B cell (primary cell): ENCODE results near the gene PLCB4. TPM values are rescaled to one million over a fixed set of nuclear protein-coding genes. Genes with fewer than 3 reads are reported as not detected.

Experiments
- ATAC-seq: fragments of 200-7000 bp; cut with Tn5 transposase; one replicate; pipeline ENCODE4 v1.10.0; 2021; ENCODE audit warnings: low read depth, mild to moderate bottlenecking, moderate number of reproducible peaks, moderate library complexity
- CTCF ChIA-PET: fragments of 350-600 bp; sonication (Branson Sonifier 250); formaldehyde crosslinking; loops from one replicate; lab custom pipeline; 2021; ENCODE audit warnings: antibody characterized with exemption, inconsistent platforms; lab: Charles Lee
- POLR2A ChIA-PET: fragments of 350-600 bp; sonication (Branson Sonifier 250); formaldehyde crosslinking; loops from one replicate; lab custom pipeline; 2021; ENCODE audit warnings: antibody characterized with exemption; lab: Charles Lee
- DNase-seq: peaks from one replicate; pipeline ENCODE4 v3.0.0; 2013
- H2AFZ ChIP-seq: 2 replicates; pipeline ENCODE4 v1.6.1; 2012; ENCODE audit warnings: mild to moderate bottlenecking, low read depth, low read length; ENCODE audit not compliant: insufficient read depth, poor library complexity, severe bottlenecking
- H3K27ac ChIP-seq, 2 donors: 1 replicate in 1 of 2; 2 replicates in 1 of 2; pipeline ENCODE4 v1.5.1; 2012 to 2013; ENCODE audit warnings: low read length in 2 of 2, mild to moderate bottlenecking in 2 of 2, moderate library complexity in 1 of 2
- H3K27me3 ChIP-seq, 4 experiments: fragments of 200-600 bp in 1 of 4; sonication (generic) in 1 of 4; replicated peaks in 1 of 4; 1 replicate in 2 of 4; 2 replicates in 2 of 4; pipeline versions ENCODE4 v1.6.1 to v1.7.0; 2013 to 2016; ENCODE audit warnings: low read length in 3 of 4, mild to moderate bottlenecking in 2 of 4, mixed read lengths in 1 of 4, moderate library complexity in 1 of 4; ENCODE audit not compliant: insufficient read depth in 4 of 4, control insufficient read depth in 3 of 4; ENCODE audit errors: control extremely low read depth in 1 of 4
- H3K36me3 ChIP-seq, 2 experiments: replicated peaks in 1 of 2; 1 replicate in 1 of 2; 2 replicates in 1 of 2; pipeline versions ENCODE4 v1.6.1 to v1.7.1; 2013; ENCODE audit warnings: low read length in 1 of 2; ENCODE audit not compliant: insufficient read depth in 2 of 2, control insufficient read depth in 1 of 2; ENCODE audit errors: control extremely low read depth in 1 of 2, extremely low read depth in 1 of 2
- H3K4me1 ChIP-seq, 2 donors: fragments of 200-600 bp in 1 of 2; sonication (generic) in 1 of 2; 1 replicate in 1 of 2; 2 replicates in 1 of 2; pipeline versions ENCODE4 v1.5.1 to v1.6.1; 2013 to 2017; ENCODE audit warnings: low read length in 2 of 2; ENCODE audit not compliant: control insufficient read depth in 2 of 2, insufficient read depth in 2 of 2
- H3K4me2 ChIP-seq: replicated peaks from 2 replicates; pipeline ENCODE3; 2012; ENCODE audit warnings: mild to moderate bottlenecking, low read depth, low read length; ENCODE audit not compliant: poor library complexity, severe bottlenecking
- H3K4me3 ChIP-seq, 5 experiments: fragments of 200-600 bp in 1 of 5; sonication (generic) in 1 of 5; 1 replicate in 3 of 5; 2 replicates in 2 of 5; pipeline versions ENCODE4 v1.5.1 to v1.7.0; 2011 to 2016; ENCODE audit warnings: low read length in 4 of 5, mild to moderate bottlenecking in 4 of 5, low read depth in 2 of 5, control low read depth in 1 of 5, moderate library complexity in 1 of 5; ENCODE audit not compliant: insufficient read depth in 1 of 5; ENCODE audit errors: control extremely low read depth in 1 of 5, extremely low read depth in 1 of 5
- H3K79me2 ChIP-seq: fragments of 200-600 bp; sonication (generic); one replicate; pipeline ENCODE4 v1.6.0; 2016; ENCODE audit warnings: low read length; ENCODE audit not compliant: control insufficient read depth, insufficient read depth
- H3K9ac ChIP-seq: fragments of 200-600 bp; sonication (generic); 2 replicates; pipeline ENCODE4 v1.6.1; 2017; ENCODE audit warnings: mild to moderate bottlenecking, low read length, moderate library complexity
- H3K9me3 ChIP-seq, 3 donors: one replicate each; pipeline versions ENCODE4 v1.6.1 to v1.7.1; 2013; ENCODE audit warnings: low read length in 2 of 3; ENCODE audit not compliant: control insufficient read depth in 2 of 3, insufficient read depth in 1 of 3; ENCODE audit errors: control extremely low read depth in 1 of 3
- H4K20me1 ChIP-seq: 2 replicates; pipeline ENCODE4 v1.6.0; 2012; ENCODE audit warnings: mild to moderate bottlenecking, low read length; ENCODE audit not compliant: insufficient read depth, control insufficient read depth, poor library complexity, severe bottlenecking
- H3K27ac Mint-ChIP-seq: one replicate; pipeline ENCODE4 v1.8.0; 2021; ENCODE audit warnings: mixed read lengths
- H3K27me3 Mint-ChIP-seq: one replicate; pipeline ENCODE4 v1.8.0; 2021; ENCODE audit warnings: mixed read lengths
- H3K4me1 Mint-ChIP-seq: one replicate; pipeline ENCODE4 v1.8.0; 2021; ENCODE audit warnings: mixed read lengths
- H3K4me3 Mint-ChIP-seq: one replicate; pipeline ENCODE4 v1.8.0; 2021; ENCODE audit warnings: mixed read lengths
- H3K9me3 Mint-ChIP-seq: one replicate; pipeline ENCODE4 v1.8.0; 2022; ENCODE audit warnings: mixed read lengths; ENCODE audit not compliant: insufficient read depth
- EZH2 ChIP-seq: IDR thresholded peaks from 2 replicates; pipeline ENCODE4 v1.6.1; 2012; ENCODE audit warnings: borderline replicate concordance, low read depth, mild to moderate bottlenecking, moderate library complexity, low read length; ENCODE audit not compliant: insufficient read depth, poor library complexity, severe bottlenecking
- WGBS: methylation state at CpG from one replicate; pipeline ENCODE4 v1.1.5; 2013; ENCODE audit warnings: missing lambda C conversion rate; ENCODE audit not compliant: insufficient coverage; 5-methylcytosine and 5-hydroxymethylcytosine counted together
- intact Hi-C: fragments of 100-400 bp; cut with micrococcal nuclease; formaldehyde crosslinking; loops from one replicate; pipeline ENCODE4 v1.10.0; 2022
- polyA plus RNA-seq: library from polyadenylated mRNA; depleted of rRNA; stranded (reverse); fragments of >200 nt; gene quantifications from 2 replicates; pipeline ENCODE4 v1.2.3, GENCODE V29; 2012
- total RNA-seq, 2 donors: library from RNA; stranded (reverse); fragments of 120-200 nt in 1 of 2; gene quantifications; 1 replicate in 1 of 2; 2 replicates in 1 of 2; pipeline versions ENCODE4 v1.2.3 to v1.2.4, GENCODE V29; 2013 to 2022
- TF ChIP-seq, protein P1 (sequence below): fragments of 200-600 bp; IDR thresholded peaks from one replicate; pipeline ENCODE4 v1.8.0; 2022; ENCODE audit warnings: antibody characterized with exemption, mild to moderate bottlenecking

The PLCB4 gene
- total and polyA plus RNA-seq, 2 donors (not counting 1 experiment from before 2014, with no cell fraction given), result not detected

GRCh38 chr20:9454791-9455190 lies 385.9 kb downstream of the PLCB4 start:
- Mint-ChIP-seq H3K9me3 (no peaks in the 10 kb centered on the region), H3K4me3 (no peak overlapping the region), H3K27me3 (peaks cover 9% of the 10 kb centered on the region), H3K27ac (no peak overlapping the region), H3K4me1 (no peaks in the 10 kb centered on the region)
- no peaks in the 10 kb centered on the region for H3K79me2 ChIP-seq
- H3K36me3 ChIP-seq, result no peaks in the 10 kb centered on the region
- POLR2A ChIA-PET, result no interaction called here
- H3K4me3 ChIP-seq, result no peak overlapping the region
- intact Hi-C loops, result no loop called here
- no peak for ATAC-seq
- H3K9me3 ChIP-seq, result no peaks in the 10 kb centered on the region
- H3K4me2 ChIP-seq, result no peak overlapping the region
- H3K27me3 ChIP-seq, result no peaks in the 10 kb centered on the region
- WGBS, result no CpG with 5 or more reads among the region's 2 CpGs
- H3K9ac ChIP-seq, result no peak overlapping the region
- CTCF ChIA-PET, result no interaction called here
- no peak for DNase-seq
- H2AFZ ChIP-seq, result no peak overlapping the region
- H3K4me1 ChIP-seq, result peaks cover 0 to 4% of the 10 kb centered on the region in 2 donors
- TF ChIP-seq, protein P1, sequence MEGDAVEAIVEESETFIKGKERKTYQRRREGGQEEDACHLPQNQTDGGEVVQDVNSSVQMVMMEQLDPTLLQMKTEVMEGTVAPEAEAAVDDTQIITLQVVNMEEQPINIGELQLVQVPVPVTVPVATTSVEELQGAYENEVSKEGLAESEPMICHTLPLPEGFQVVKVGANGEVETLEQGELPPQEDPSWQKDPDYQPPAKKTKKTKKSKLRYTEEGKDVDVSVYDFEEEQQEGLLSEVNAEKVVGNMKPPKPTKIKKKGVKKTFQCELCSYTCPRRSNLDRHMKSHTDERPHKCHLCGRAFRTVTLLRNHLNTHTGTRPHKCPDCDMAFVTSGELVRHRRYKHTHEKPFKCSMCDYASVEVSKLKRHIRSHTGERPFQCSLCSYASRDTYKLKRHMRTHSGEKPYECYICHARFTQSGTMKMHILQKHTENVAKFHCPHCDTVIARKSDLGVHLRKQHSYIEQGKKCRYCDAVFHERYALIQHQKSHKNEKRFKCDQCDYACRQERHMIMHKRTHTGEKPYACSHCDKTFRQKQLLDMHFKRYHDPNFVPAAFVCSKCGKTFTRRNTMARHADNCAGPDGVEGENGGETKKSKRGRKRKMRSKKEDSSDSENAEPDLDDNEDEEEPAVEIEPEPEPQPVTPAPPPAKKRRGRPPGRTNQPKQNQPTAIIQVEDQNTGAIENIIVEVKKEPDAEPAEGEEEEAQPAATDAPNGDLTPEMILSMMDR, result no peak
- no peak for TF ChIP-seq EZH2
- H4K20me1 ChIP-seq, result no peaks in the 10 kb centered on the region
- no peak overlapping the region for H3K27ac ChIP-seq

GRCh38 chr20:9457136-9457535 lies 388.2 kb downstream of the PLCB4 start:
- DNase-seq (no peak), ATAC-seq (no peak)
- Histone ChIP-seq H2AFZ (no peak overlapping the region), H3K4me2 (no peak overlapping the region), H3K27me3 (no peaks in the 10 kb centered on the region), H3K27ac (no peak overlapping the region), H3K36me3 (no peaks in the 10 kb centered on the region), H3K4me1 (peaks cover 0 to 4% of the 10 kb centered on the region in 2 donors), H3K79me2 (no peaks in the 10 kb centered on the region), H3K4me3 (no peak overlapping the region), H3K9me3 (no peaks in the 10 kb centered on the region), H4K20me1 (no peaks in the 10 kb centered on the region), H3K9ac (no peak overlapping the region)
- TF ChIP-seq EZH2, result no peak
- TF ChIP-seq, protein P1, result no peak
- Mint-ChIP-seq H3K4me3 (no peak overlapping the region), H3K27ac (no peak overlapping the region), H3K27me3 (peaks cover 12% of the 10 kb centered on the region), H3K4me1 (no peaks in the 10 kb centered on the region), H3K9me3 (no peaks in the 10 kb centered on the region)
- intact Hi-C loops, result no loop called here
- ChIA-PET POLR2A (no interaction called here), CTCF (no interaction called here)
- WGBS, result no CpG with 5 or more reads among the region's 2 CpGs
